Activated CD4-positive, CD25-positive, alpha-beta regulatory T cell treated with anti-CD3 and anti-CD28 coated beads, Interleukin-2, amount 50 U/mL, for 24 hours (primary cell): ENCODE measurements around the gene CDC14C.
"Not testable (repeated sequence)": the region's sequence is repeated elsewhere in the genome, so short reads cannot be mapped to it uniquely, and the experiment has no call there.

Experiments
- ATAC-seq, 2 donors: fragments of 150-1000 bp; cut with Tn5 transposase; one replicate each; pipeline ENCODE4 v1.10.0; 2021; ENCODE audit warnings: mild to moderate bottlenecking in 1 of 2, moderate library complexity in 1 of 2

Gene CDC14C

DNA sequence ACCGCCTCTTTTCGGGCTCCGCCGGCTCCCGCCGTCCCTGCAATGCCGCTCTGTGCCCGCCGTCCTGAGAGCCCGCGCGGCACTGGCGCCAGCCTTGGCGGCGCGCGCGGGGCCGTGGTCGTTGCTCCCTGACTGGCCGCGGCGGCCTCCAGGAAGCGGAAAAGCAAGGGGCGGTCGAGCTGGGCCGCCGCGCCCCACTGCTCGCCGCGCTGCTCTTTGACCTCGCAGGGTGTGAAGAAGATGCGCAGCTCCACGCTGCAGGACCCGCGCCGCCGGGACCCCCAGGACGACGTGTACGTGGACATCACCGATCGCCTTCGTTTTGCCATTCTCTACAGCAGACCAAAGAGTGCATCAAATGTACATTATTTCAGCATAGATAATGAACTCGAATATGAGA lies at the start of gene CDC14C:
TSS of gene CDC14C (plus strand) at position 115 of the 400 bp plus-strand sequence. CDS start at position 241, 126 bp downstream.
- ATAC-seq: no peak

DNA sequence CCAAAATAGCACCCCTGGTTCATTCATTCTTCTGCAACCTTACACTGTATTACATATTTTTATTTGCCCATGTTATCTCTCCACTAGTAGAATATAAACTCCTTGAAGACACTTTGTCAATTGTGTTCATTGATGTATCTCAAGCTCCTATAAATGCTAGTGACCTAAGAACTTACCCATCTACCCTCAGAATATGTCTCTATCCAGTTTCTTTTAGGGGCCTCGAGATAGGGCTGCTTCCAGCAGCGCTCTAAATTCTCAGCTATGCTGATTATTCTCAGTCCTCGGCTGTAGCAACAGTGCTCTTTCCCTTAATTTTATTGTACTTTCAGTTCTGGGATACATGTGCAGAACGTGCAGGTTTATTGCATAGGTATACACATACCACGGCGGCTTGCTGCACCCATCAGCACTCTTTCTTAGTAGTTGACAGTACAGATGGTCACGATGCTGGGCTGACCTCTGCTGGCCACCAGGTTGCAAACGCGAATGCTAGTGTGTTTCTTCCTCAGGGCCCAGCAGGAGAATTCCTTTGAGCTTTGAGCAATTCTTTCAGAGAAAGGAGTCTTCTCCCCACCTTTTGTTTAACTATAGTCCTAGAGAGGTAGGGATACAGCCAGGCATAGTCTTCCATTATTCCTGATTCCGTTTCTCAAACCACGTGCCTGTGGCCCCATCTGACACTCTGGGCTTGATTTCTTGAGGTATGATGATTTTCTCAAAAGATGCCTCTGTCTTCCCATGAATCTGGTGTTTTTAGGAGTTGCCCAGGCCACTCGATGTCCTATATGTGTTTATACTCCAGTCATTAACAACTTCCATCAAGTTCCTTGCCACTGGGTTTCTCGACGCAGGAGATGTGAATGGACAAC lies 49.1 kb upstream of the CDC14C start:
- ATAC-seq: no peak

DNA sequence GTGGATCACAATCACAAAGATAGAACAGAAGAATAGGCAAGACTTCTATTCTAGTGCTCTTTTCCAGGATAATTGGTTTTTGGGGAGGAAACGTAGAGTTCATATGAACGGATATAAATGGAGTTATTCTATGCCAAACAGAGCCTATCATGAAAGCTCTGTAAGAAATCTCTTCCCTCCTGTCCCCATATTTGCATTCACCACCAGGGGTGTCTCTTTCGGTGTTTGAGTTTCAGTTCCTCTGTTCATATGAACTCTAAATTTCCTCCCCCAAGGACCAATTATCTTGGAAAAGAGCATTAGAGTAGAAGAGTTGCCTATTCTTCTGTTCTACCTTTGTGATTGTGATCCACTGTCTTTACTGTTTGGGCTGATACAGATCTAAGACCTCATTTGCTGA lies 48.3 kb upstream of the CDC14C start:
- ATAC-seq: no peak

DNA sequence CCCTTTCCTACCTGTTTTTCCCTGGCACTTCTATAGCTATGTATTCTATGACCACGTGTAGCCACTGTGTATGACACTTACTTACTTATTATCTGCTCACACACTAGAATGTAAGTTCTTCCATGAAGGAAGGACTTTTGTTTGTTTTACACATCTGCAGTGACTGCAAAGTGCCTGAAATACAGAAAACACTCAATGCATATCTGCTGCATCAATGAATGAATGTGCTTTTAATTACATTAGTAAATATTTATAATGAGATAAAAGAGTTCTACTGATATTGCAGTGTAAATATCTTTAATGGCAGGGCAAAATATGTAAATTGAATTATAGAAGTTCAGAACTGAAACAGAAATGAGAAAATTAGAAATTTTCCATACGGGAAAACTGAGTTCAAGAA lies 43.5 kb upstream of the CDC14C start:
- no peak for ATAC-seq

DNA sequence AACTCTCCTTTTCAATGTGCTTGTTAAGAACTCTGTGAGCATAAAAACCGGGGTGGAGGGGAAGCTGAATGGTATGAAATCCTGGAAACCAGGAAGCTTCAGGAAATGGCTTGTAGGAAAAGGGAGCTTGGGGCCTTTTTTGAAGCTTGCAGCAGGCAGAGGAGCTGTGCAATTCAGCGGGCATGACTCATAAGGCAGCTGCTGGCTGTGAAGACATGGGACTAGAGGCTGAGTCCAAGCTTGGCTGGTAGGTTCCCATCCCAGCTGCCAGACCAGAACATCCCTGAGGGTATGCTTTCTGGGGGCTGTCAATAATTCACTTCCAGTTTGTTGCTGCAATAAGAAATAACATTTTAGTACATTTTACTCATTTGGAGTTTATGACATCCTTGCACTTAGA lies 36.8 kb upstream of the CDC14C start:
- ATAC-seq: no peak

DNA sequence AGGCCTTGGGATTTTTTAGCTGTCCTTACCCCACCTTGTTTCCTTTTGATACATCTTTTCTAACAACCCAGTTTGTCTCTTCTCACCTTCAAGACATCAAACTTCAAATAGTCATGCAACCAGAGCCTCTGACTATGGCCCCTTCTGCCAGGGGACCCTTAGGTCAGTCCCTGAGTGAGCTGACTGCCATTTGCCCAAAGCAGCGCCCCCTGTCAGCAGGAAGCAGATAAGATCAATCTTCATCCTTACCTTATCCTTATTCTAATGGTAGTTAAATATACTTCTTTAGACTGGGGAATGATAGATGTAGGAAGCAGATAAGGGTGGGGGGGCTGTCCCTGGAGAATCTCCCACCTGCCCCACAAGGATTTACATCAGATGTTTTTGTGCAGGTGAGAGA lies 29.8 kb upstream of the CDC14C start:
- no peak for ATAC-seq

DNA sequence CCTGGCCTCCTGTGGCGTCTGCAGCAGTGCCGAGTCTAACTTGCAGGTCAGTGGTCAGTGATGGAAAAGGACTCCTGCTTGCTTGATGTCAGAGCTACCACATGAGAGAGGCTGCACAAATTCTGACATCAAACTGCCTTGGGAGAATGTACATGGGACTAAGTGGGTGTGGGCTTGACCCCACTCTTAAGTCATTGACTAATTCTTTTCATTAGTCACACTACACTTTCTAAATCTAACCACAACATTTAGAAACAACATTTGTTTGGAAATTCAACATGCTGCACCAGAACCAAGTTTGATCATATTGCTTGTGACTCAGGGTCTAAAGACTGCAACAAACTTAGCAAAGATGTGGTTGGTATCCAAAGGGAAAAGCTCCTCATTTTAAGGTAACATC lies 24.4 kb upstream of the CDC14C start:
- ATAC-seq: no peak

DNA sequence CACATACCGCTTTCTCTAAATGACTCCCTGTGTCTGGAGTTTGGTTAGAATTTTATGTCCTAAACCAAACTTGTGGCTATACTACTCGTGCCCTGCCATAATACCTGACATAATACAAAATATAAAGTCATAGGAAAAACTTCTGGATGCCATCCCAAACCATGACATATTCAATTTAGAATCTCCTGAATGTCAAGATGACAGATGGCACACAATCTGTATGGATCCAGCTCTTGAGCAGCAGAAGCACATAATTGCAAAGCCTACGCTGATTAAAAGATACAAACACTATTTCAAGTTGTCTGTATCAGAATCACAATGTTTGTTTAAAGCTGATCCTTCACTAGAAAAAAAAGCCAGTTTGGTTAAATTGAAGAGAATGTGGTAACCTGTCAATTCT lies 22.4 kb upstream of the CDC14C start:
- ATAC-seq: no peak

DNA sequence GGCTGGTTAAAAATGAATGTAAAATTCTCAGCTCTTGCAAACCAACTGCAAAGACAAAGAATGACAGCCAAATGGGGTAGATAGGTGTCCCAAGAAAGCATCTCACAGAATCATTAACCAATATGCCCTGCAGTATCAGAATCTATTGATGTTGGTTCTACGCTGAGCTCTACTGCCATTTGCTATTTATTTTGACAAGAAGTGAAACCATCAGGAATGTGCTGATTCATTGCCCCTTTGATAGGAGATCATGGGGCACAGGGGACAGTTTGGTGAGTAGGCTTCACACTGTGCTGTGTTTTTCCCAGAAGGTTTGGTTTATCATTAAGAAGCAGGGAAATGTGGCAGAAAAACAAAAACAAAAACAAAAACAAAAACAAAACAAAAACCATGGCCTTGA lies 19.4 kb upstream of the CDC14C start:
- no peak for ATAC-seq

DNA sequence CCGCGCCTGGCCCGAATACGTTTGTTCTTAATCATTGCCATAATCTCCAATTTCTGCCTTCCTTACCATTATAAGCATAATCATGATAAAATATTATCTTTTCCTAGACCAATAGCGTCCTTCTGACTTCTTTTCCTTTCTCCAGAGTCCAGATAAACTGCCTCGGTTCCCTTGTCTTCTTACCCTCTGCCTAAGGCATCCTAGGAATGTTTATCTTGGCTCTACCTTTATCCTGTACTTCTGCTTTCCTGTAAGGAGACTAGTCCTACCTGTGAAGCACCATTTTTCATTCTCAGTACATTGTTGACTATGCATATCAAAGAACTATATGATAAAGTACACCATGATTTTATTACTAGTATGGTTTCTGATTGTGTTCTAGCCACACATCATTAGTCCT lies 18.7 kb upstream of the CDC14C start:
- ATAC-seq: not testable (repeated sequence)

DNA sequence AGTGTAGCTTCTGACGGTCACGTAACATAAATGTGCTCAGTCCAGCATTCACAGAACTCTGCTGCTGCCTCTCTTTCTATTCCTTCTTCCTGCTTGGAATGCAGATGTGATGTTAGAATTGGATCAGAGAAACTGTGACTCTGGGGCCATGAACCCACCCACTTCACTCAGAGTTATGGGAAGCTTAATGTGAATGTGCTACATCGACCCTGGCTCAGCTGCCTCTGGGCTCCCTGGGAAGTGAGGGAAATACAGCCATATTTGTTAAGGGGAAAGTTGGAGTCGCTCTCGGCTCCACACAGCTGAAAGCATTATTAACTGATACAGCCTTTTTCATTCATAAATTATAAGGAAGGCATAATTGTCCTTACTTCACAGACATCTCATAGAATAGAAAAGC lies 14.5 kb upstream of the CDC14C start:
- ATAC-seq: not testable (repeated sequence)

DNA sequence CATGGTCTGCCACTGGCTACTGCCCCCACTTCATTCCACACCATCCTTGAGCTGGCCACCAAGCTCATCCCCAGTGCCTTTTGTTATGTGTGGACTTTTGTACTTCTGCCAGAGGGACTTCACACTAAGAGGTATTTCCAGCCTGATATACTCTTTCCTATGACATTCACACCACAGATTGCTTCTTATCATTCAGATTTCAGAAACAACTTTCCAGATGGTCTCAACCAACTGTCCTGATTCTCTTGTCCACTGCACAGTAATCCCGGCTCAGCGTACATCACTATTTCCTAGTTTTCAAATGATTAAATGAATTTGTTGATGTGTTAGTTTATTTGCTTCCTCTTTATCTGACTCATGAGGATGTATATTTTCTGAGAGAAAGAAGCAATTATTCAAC lies 7.1 kb downstream of the CDC14C start:
- ATAC-seq: no peak

DNA sequence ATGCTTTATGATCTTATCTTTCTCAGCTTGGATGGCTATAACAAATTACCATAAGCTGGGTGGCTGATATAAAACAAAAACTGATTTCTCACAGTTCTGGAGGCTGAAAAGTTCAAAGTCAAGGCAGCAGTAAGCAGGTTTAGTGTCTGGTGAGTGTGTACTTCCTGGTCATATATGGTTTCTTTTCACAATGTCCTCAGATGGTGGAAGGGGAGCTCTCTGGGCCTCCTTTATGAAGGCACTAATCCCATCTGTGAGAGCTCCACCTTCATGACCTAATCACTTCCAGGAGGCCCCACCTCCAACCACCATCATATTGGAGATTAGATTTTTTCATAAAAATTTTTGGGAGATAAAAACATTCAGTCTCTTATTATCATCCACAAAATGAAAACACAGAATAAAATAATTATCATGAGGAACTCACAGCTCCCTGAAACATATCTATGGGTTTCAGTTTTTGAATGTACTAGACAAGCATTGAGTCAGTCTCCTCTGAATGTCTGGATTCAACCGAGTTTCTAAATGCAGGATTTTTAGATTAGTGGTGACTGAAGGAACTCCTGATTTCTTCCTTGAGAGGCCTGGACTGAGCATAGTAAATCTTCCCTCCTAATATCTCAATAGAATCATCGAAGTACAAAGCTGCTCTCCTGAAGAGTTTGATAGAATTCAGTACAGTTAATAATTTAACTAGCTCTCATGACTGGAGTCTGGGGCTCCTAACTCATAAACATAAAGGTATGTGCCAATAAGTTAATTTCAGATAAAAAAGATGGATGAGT lies 8.0 kb downstream of the CDC14C start:
- ATAC-seq: no peak

DNA sequence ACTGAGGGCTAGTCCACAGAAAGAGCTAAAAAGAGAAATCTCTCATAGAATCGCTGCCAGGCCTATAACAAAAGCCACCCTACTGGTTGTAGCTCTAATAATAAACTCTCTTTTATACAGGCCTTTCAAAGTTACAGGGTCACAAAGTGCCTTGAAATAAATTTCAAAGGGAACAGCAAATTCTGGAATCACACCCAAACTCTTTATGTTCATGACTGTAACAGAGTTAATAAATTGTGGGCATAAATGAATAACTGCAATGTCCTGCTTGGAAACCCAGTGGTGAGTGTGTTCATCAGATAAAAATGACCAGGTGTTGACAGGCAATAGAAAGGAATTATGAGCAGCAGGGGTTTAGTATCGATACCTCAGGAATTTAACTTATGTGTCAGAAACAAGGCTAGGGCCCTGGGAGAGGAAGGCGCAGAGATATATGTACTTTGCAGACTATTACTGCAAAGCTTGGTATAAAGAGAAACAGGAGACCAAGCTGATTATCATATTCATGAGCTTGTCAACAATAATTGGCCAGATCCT lies 9.3 kb downstream of the CDC14C start:
- no peak for ATAC-seq

DNA sequence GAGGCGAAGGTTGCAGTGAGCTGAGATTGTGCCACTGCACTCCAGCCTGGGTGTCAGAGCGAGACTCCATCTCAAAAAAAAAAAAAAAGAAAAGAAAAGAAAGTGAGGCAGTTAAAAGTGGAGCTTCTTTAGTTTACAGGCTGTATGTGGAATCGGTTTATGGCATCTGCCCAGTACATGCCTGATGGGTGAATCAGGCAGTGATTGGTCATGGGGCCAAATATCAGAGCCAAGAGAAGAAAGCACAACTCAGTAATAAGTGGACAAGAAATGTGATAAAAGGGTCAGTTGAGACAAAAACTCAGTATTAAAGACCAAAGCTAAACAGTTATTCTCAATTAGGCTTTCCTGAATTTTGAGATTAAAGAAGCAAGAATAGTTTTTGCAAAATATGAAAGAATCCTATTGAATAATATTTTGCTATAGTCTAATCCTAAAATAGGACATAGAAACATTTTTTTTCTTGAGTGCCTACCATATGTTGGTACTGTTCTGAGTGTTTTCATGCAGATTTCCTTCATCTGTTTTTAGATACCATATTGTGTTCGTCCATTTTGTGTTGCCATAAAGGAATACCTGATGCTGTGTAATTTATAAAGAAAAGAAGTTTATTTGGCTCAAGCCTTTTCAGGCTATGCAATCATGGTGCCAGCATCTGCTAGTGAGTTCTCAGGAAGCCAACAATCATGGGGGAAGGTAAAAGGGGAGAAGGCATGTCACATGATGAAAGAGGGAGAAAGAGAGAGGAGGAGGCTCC lies 14.4 kb downstream of the CDC14C start:
- ATAC-seq: no peak

DNA sequence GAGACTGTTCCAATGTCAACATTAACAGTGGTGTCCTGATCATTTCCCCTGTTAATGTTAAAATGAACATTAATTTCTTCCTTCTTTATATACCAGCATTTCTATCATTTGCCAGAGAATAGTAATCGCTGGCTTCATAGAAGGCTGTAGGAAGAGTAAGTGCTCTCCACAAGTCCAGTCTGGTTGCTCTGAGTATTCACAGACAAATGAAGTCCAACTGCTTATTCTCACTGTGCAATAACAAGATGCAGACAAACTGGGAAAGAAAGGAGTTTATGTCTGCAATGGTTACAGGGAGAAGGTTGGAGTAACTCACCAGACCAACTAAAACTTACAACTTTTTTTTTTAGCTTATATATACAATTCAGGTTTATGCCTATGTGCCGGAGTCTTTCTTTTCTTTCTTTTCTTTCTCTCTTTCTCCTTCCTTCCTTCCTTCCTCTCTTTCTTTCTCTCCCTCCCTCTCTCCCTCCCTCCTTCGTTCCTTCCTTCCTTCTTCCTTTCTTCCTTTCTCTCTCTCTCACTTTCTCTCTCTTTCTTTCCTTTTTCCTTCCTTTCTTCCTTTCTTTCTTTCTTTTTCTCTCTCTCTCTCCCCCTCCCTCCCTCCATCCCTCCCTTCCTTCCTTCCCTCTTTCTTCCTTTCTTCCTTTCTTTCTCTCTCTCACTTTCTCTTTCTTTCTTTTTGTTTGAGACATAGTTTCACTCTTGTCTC lies 19.1 kb downstream of the CDC14C start:
- ATAC-seq: no peak

DNA sequence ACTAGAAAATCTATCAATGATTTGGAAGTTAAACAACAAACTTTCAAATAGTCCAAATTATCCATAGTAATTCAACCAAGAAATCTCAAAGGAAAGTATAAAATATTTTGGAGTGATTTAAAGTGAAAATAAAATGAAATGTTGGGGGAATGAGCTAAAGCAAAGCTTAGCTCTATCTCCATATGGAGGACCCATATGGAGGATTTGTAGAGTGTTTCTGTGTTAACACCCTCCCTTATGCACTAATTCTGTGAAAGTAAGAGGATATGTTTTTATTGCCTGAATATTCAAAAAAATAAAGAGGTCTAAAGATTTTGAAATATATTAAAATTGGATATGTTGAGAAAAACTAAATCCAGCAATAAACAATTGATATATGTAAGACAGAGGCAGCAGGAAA lies 31.6 kb downstream of the CDC14C start:
- no peak for ATAC-seq

DNA sequence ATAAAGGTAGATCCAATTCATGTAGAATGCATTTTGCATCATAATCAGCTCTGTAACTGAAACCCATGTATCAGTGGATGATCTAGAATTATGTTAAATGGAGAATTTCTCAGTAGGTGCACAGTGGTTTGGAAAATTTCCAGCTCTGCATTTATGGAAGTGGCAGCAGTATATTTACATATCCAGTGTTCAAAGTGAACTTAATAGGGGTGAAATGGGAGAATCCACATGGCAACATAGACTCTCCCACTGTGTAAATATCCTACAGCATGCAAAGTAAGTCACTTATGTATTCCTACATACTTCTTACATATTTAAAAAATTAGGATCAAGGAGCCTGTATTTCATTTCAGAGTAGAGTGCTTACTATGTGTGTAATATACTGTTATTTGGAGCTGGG lies 35.3 kb downstream of the CDC14C start:
- ATAC-seq: no peak

DNA sequence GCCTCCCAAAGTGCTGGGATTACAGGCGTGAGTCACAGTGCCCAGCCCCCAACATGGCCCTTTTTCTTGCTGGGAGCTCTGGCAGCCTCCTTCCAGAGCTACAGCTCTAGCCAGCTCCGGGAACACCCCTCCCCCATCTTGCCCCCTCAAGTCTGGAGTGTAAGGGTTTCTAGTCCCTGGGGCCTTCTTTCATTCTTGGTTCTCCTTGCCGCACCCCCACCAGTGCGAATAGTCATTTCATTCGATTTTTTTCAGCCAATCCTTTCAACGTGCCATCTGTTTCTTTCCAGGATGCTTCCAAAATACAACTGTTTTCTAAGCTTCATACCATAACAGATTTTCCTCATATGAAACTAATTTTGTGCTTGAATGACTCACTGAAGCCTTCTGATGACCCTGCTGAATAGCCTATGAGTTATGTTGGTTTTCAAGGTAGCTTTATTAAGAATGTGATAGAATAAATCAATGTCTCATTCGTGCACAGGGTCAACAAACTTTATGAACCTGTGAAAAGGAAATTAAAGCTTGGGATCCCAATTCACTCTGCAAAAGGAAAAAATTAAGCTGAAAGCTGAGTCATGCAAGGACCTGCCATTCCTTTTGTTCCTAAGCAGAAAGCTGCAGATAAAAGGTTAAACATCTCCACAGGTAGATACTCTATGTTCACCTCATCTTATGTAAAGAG lies 38.6 kb downstream of the CDC14C start:
- no peak for ATAC-seq

DNA sequence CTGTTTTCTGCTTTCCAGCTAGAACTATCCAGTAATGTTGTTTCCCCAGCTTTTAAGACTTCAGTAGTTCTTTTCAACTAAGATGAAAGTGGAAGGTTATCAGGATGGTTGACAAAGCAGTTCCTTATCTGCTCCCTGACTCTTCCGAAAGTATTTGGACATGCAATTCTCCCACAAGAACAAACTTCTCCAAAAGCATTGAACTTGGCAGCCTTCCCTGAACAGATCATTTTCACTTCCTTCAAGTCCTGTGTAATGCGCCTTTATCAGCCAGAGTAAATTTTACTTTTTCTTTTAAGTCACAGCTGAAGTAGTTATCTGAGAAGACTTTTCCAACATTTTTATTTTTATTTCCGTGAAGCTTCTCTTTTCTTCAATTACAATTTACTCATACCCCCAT lies 39.7 kb downstream of the CDC14C start:
- no peak for ATAC-seq

DNA sequence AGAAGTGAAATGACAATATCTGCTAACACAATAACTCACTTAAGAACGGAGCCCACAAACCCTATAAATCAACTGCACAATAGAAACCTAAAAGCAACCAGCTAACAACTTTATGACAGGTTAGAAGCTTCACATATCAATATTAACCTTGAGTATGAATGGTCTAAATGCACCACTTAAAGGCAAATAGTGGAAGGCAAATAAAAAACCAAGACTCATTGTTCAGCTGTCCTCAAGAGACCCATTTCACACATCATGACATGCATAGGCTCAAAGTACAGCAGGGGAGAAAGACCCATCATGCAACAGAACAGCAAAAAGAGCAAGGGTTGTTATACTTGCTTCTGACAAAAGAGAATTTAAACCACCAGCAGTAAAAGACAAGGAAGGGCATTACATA lies 46.8 kb downstream of the CDC14C start:
- ATAC-seq: no peak

DNA sequence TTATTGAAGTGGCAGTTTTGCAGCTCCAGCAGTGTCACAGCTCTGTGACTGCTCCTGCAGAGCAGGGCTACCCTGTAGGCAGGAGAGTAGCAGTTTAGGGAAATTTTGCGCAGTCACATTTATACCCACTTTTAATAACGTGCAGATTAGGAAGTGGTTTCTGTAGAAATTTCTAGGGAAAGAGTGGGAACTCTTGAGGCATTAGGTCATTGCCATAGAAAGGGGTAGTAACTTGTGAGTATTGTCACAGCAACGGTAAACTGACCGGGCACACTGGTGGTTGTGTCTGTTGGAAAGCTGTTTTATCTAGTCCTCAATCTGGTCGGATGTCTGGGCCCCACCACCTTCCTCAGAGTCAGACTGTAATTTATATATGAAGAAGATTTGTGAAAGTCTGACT lies 51.9 kb downstream of the CDC14C start:
- ATAC-seq: no peak
